NCI-H187 (cell line): Measurements from ENCODE around the gene TNXB.
"Not testable (repeated sequence)": the region's sequence is repeated elsewhere in the genome, so short reads cannot be mapped to it uniquely, and the experiment has no call there.

Experiments used
- DNase-seq, 2 experiments: peaks; one replicate each; lab custom pipeline; 2025; lab: John Stamatoyannopoulos, UW

The TNXB gene

DNA sequence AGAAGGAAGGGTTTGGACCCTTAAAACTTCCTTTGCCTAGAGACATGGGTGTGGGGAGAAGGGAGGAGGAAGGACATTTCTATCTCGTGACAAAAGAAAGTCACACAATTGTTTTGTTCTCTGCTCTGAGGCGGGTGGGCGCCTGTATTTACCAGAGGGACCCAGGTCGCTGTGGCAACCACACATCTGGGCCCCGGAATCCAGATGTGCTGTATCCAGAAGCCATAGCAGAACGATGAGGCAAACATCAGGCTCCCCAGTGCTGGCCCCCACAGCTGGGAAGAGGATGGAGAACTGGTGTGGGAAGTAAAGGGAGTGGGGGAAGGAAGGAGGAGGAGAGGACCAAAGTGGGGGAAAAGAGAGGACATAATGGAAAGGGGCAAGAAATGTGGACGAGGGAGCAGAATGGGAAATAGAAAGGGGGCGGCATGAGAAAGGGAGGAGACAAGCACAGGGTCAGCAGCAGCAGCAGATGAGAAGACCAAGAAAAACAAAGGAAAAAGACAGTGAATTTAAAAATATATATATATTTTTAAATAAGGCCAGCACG lies 3.4 kb upstream of the TNXB start:
- DNase-seq = no peak

DNA sequence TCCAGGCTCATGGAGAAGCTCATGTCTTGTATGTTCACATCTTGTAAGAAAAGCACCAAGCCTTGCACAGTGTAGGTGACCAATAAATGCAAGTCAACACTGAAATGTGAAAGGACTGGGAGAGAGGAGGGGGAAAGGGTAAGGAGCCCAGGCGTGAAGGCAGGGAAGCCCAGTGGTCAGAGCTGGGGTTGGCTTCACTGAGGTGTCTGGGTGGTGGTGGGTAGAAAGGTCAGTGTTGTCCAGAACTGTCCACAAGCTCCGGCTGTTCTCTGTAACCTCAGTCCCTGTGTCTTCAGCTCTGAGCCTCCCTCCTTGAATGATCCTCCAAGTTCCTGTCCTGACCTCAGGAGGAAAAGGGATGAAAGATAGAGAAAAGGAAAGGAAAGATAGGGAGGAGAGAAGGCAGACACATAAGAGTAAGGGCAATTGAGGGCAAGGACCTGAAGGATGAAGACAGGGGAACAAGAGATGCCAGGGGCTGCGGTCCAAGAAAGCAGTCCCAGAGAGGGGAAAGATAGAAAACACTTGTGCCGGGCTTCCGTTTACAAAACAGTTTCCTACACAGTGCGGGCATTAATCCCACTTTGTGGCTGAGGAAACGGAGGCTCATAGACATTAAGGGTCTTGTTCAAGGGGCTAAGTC lies 2.4 kb upstream of the TNXB start:
- no peak for DNase-seq

DNA sequence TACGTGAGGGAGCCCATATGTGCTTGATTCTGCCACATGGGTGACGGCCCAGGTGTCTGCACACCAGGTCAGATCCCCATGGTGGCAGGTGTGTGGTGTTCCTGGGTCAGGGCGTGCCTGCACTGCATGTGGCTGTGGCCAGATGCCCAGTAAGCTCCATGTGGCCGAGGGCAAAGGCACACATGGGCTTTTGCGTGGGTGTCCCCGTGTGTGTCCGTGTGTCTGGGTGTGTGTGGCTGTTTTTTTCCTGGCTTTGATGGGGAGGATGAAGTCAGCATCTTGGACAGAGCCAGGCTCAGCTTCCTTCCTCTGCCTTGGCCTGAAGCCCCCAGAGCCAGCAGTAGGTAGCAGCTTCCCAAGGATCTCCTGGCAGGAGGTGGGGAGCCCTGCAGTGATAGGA lies 1.5 kb upstream of the TNXB start:
- DNase-seq = no peak

DNA sequence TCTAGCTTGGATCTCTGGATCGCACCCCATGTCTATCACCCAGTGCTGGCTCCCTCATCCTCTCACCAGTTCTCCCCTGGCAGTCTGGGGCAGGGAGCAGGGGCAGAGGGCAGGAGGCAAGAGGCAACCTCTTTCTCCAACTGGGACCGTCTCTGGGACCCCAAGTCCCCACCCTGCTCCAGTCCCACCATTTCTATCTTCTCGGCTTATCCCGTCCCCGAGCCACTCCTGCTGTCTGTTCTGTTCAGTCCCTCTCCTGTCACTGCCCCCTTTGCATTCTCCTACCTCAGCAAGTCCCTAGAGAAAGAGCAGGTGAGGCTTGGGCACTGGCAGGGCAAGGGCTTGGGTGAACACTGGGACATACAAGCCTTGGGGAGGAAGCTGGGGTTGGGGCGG lies 625 bp upstream of the TNXB start:
- no peak for DNase-seq

DNA sequence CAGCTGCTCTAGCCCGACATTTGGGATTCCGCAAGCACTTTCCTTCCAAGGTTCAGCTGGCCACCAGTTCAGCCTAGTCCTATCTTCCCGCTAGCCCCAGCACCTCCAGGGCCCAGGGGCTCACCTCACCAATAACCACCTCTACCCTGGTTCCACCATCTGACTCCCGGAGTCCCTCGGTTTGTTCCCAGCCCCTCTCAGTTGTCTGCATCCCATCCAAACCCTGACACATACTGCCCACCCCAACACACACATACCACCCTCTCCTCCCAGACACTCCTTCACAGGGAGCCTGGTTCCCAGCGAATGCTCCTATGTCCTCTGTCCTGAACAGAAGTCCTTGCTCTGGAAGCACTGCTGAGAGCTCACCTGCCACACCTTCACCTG lies 418 bp downstream of the TNXB start:
- DNase-seq = no peak

DNA sequence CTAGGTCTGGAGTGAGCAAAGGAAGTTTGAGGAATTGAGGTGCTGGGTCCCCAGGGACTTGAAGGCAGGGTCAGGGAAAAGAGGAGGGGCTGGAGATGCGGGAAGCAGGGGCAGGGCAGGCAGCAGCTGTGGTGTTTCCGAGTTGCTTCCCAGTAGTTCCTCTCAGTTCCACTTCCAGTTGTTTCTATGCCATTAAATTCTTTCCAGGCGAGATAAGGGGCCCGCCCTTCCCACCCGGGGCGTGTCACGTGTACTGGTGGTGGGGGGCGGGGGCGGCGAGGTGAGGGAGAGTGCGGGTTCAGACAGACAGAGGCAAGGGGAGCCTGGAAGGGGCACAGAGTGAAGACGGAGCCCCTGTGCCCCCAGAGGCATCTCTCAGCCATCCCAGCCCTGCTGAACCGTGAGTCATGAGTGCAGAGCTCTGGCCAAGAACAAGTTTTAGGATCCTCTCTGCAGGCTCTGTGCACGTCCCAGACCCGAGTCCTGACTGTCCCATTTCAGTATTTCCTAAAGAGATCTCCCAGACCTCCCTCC lies 977 bp downstream of the TNXB start:
- no peak for DNase-seq

DNA sequence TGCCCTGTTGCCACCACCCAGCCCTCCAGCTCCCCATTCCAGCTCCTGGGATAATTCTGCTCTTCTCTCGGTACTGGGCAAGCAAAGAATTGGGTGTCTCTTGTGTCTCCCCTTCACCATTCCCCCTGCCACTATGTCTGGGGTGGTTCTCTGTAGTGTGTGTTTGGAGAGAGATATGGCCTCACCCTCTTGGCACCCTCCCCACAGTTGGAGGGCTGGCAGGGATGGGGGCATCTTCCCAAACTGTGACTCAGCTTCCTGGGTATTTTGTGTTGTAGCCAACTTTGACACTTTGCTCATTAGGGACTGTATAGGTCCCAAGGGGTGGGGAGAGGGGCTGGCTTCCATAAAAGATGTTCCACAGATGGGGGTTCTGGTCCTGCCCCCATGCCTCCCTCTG lies 1.7 kb downstream of the TNXB start:
- DNase-seq = no peak

DNA sequence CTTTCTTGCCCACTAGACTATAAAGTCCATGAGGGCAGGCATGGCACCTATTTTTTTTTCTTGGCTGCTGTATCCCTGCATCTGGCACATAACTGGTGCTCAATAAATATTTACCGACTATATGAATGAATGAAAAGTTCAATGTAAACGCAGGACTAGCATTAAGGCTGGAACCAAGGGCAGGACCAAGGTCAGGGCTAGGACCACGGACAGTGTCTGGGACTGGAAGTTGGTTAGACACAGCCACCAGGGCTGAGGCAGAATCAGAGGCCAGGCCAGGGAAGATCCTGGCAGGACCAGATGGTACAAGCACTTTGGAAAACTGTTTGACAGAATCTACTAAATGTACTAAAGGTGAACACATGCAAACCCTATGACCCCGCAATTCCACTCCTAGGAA lies 3.7 kb downstream of the TNXB start:
- no peak for DNase-seq

DNA sequence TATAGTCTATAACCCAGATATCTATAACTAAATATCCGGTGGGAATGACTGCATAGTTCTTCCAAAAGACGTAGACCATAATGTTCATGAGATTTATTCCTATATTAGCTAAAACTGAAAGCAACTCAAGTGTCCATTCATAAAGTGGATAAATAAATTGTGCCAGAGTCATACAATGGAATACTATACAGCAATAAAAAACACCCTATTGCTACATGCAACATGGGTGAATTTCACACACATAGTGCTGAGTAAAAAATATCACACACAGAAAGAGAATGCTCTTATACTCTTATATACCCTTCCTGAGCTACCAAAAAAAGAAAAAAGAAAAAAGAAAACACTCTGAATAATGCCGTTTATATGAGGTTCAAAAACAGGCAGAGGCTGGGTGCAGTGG lies 6.9 kb downstream of the TNXB start:
- DNase-seq = no peak

DNA sequence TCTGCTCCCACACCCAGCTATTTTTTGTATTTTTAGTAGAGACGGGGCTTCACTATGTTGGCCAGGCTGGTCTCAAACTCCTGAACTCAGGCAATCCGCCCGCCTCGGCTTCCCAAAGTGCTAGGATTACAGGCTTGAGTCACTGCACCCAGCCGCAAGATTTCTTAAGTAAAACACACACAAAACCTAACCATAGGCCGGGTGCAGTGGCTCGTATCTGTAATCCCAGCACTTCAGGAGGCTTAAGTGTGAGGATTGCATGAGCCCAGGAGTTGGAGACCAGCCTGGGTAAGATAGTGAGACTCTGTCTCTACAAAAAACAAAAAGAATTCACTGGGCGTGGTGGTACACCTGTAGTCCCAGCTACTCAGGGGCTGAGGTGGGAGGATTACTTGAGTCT lies 8.9 kb downstream of the TNXB start:
- DNase-seq = not testable (repeated sequence)

DNA sequence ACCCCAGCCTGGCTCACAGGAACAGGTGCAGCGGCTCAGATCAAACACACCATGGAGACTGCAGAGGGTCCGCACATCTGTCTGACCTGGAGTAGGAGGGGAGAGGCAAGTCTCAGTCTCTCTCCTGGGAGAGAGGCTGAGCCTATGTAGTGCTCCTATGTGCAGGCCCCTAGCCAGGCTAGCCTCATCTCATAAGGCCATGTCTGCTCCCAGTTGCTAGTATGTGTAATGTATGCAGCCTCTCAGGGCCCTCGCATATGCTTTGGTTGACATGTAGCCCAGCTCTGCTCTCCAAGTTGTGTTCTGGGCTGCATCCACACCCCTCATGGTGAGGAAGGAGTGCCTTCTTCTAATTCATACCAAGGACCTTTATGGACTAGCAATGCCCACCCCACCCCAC lies 11.8 kb downstream of the TNXB start:
- DNase-seq = no peak

DNA sequence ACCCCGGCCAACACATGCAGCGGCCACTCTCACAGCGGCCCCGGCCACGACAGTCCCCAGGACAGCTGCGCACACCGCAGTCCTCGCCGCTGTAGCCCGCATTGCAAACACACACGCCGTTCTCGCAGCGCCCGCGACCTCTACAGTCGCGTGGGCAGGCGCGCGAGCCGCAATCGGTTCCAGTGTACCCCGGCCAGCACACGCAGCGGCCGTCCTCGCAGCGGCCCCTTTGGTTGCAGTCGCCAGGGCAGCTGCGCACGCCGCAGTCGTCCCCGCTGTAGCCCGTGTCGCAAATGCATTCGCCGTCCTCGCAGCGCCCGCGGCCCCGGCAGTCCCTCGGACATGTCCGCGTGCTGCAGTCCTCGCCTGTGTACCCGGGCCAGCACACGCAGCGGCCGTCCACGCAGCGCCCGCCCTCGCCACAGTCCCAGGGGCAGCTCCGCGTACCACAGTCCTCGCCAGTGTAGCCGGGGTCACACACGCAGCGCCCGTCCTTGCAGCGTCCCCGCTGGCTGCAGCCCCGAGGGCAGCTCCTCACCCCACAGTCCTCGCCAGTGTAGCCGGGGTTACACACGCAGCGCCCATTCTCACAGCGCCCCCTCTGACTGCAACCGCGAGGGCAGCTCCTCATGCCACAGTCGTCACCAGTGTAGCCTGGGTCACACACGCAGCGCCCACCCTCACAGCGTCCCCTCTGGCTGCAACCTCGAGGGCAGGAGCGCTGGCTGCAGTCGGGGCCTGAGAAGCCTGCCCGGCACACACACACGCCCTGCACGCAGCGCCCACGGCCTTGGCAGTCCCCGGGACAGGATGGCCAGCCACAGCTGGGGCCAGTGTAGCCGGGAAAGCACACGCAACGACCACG lies 12.5 kb downstream of the TNXB start:
- DNase-seq = no peak

DNA sequence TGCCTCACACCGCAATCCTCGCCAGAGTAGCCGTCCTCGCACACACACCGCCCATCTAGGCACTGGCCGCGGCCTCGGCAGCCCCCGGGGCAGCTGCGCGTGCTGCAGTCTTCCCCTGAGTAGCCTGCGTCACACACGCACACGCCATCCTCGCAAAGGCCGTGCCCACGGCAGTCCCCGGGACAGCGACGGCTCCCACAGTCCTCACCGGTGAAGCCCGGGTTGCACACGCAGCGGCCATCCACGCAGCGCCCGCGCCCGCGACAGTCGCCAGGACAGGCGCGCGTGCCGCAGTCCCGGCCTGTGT lies 13.1 kb downstream of the TNXB start:
- DNase-seq = no peak

DNA sequence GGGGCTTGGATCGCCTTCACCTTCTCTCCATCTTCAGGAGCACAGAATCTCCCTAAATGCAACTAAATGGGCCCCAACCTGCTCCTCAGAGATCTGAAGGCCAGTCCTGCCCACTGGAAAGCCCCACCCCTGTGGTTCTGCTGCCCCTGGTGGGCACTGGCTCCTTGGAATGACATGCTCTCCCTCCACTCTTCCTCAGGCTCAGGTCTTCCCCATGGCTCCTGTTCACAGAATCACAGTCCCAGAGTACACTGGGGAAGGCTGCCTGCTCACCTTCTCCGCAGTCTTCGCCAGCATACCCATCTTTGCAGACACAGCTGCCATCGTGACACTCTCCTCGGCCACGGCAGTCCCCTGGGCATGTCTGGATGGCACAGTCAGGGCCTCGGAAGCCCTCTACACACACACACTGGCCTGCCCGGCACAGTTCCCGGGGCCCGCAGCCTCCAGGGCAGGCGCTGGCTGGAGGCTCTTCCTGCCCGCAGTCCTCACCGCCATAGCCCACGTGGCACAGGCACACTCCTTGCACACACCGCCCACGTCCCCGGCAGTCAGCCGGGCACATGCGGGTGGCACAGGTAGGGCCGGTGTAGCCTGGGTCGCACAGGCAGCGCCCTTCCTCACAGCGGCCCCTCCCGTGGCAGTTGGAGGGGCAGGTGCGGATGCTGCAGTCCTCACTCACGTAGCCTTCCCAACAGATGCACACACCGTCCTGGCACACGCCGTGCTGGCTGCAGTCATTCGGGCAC lies 13.6 kb downstream of the TNXB start:
- no peak for DNase-seq

DNA sequence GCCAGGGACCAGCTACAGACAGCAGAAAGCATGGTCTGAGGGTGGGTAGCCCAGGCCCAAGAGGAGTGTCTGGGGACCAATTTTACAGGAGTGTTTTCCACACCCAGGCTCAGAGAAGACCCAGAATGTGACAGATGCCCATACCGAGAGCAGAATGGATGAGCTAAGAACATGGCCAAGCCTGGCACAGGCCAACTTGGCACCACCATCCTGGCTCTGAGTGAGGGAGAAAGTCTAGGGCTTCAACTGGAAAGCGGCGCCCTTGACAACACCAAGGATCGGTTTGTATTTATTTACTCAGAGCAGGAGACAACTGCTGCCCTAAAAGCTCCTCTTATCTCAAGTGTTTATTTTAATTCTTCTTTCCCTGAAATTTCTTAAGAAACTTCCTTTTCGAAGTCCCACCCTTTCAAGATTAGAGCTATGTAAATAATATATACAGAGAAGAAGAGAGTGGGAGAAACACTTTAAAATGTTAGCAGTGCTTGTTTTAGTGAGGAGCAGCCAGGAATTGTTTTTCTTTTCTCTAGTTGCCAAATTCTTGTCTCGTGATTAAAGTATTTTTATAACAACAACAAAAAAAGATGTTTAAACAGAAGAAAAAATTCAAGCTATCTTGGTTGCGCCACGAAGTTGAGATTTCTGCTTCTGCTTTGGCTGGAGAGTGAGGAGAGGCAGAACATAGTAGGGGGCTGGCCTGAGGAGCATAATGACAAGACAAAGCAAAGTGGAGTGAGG lies 16.2 kb downstream of the TNXB start:
- DNase-seq = no peak

DNA sequence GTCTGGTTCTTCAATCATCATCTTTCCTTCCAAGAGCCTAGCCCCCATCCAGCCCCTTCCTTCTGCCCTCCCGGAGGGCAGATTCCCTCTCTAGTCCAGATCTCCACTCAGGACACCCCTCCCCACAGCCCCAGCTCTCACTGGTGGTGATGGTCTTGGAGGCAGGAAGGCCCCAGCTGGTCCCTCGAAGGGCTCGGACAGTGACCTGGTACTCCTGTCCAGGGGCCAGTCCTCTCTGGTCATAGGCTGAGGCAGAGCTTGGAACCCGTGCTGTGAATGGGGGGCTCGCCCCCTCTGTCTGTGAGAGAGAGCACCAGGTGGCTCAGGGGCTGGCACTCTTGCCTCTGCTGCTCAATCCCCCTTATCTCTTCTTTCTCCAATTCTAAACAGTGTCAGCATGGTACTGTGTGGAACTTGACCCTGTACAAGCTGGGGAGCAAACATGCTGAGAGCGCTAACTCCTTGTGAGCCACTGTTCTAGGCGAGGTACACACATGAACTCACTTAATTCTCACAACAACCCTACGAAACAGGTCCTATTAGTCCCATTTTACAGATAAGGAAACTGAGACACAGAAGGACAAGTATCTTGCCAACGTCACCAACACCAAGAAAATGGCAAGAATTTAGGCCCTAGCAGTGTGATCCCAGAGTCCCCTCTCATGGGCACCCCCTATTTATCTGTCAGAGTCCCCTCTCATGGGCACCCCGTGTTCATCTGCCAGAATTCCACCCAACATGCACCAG lies 19.9 kb downstream of the TNXB start:
- no peak for DNase-seq

DNA sequence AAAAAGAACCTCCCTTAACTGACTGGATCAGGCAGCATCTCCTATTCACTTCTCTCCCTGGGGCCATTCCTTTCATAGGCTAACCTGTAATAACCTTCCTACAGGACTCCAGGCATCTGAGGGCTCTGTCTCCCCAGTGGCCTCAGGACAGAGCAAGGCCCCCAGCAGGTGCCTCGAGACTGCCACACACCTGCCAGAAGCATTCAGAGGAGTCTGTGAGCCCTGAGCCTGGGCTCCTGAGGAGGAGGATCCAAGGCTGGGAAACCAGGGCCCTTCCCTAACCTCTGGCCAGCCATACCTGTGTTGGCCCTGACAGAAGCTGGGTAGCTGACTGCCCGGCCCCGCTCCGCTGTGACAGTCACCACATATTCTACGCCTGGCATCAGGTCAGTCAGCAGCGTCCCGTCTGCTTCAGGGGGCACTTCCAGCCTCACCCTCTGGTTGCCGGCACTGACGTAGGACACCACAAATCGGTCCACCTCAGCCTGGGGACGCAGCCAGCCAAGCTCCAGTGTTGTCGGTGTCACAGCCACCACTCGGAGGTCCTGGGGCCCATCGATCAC lies 20.6 kb downstream of the TNXB start:
- DNase-seq = no peak

DNA sequence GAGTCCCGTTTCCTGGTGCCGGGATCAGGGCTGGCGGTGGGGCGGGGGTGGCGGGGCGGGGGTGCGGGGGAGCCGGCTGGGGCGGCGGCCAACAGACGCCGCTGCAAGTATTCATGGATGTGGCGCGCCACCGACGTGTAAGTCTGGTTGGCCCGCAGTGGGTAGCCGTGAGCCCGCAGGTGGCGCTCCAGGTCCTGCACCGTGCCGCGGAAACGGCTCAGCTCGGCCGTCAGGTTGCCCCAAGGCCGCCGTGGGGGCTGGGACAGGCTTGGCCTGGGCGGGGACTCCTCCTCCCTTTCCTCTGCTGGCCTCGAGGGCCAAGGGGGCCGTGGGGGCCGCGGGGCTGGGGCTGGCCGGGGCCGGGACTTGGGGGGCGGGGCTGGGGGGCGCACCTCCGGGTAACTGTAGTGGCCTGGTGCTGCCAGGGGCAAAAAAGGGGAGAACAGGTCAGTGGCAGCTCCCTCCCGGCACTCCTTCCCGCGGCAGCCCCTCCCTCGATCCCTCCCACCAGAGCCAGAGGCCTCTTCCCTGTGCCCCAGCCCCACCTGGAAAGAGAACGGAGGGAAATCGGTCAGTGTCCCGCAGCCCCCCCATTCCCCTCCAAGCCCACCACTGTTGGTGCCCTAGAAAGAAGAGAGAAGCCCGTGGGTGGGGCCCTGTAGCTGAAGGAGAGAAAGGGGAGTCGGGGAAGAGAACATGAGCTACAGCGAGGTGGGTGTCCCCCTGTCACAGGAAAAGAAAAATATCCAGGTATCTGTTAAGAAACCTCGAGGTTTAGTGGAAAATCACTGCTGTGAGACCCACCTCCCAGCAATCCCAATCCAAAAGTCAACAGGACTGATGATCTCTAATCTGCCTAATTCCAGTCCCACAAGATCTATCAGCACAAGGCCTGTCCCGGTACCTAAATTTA lies 21.3 kb downstream of the TNXB start:
- no peak for DNase-seq

DNA sequence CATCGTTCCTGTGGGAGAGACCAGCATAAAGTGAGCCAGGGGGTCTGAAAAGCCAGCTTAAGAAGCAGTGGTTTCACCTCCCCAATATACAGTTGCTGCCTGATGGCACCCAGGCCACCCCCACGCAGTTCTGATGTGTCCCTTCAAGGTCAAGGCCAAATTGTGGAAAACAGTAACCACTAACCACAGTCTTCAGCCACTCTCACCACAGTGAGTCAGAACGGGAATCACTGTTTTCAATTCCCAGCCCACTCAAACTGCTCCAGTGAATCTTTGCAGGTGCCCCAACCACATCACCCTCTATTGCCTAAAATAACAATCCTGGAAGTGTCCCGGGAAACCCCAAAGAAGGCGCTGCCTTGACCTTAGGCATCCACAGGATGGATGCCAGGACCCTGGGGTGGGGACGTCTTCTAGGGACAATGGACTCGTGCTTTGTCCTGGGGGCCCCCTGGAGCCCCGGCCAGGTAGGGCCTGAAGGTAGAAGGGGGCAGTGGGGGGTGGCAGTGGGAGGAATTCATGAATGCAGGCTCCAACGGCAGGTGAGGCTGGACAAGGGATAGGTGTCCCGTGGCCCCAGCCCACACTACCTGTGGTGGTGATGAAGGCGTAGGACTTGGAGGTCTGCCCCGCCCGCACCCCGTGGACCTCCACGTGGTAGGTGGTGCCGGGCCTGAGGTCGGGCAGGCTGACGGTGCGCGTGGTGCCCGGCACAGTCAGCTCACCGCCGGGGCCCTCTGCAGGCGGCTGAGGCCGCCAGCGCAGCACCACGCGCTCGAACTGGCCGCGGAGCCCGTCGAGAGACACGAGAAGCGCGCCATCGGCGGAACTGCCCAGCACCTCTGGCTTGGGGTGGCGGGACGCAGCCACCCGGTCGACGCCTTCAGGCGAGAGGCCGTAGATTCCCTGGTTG lies 22.2 kb downstream of the TNXB start:
- no peak for DNase-seq
